A549 (cell line): ENCODE data around the gene FAF1. TPM values are rescaled to one million over a fixed set of nuclear protein-coding genes. Genes with fewer than 3 reads are reported as not detected.

ENCODE experiments used
- ATAC-seq, 2 experiments: fragments of 200-7000 bp in 1 of 2; fragments of >200 bp in 1 of 2; cut with Nextera tagmentation in 1 of 2; cut with Tn5 transposase in 1 of 2; 3 replicates each; pipeline versions ENCODE4 v1.8.0 to v1.9.1; 2018 to 2020; ENCODE audit warnings: mild to moderate bottlenecking in 1 of 2, moderate library complexity in 1 of 2
- CTCF ChIA-PET: fragments of 300-600 bp; sonication (Branson Sonifier 250); formaldehyde crosslinking; extraction: SDS; loops from one replicate; lab custom pipeline; 2021; ENCODE audit warnings: antibody characterized with exemption, inconsistent platforms; lab: Yijun Ruan, JAX
- POLR2A ChIA-PET: fragments of 350-600 bp; formaldehyde crosslinking; extraction: SDS; loops from one replicate; lab custom pipeline; 2021; ENCODE audit warnings: antibody characterized with exemption, inconsistent platforms; lab: Yijun Ruan, JAX
- DNase-seq, 2 experiments: peaks; one replicate each; pipeline versions ENCODE4 v3.0.0 to v3.0.0-alpha.2; 2011 to 2016; ENCODE audit warnings: low read depth in 1 of 2, low spot score in 1 of 2
- FAIRE-seq: peaks from 2 replicates; lab custom pipeline; 2011; peaks lifted over from hg19 to GRCh38; lab: Jason Lieb, UNC
- H3K27ac ChIP-seq, 2 experiments: fragments of >200 bp; sonication (Bioruptor Twin); formaldehyde crosslinking; 3 replicates each; pipeline ENCODE4 v1.5.1; 2016 to 2017
- H3K4me1 ChIP-seq: fragments of >200 bp; sonication (Bioruptor Twin); formaldehyde crosslinking; 3 replicates; pipeline ENCODE4 v1.6.1; 2016
- H3K4me2 ChIP-seq: fragments of >200 bp; sonication (Bioruptor Twin); formaldehyde crosslinking; 3 replicates; pipeline ENCODE4 v1.6.1; 2016
- H3K4me3 ChIP-seq: fragments of >200 bp; sonication (Bioruptor Twin); formaldehyde crosslinking; 3 replicates; pipeline ENCODE4 v1.5.1; 2016
- H3K9me3 ChIP-seq: fragments of >200 bp; sonication (Bioruptor Twin); formaldehyde crosslinking; 3 replicates; pipeline ENCODE4 v1.6.1; 2016
- BCL3 ChIP-seq: fragments of >200 bp; sonication (Bioruptor Twin); formaldehyde crosslinking; IDR thresholded peaks from 3 replicates; pipeline ENCODE4 v1.6.1; 2016
- CBX2 ChIP-seq: fragments of 200-600 bp; sonication (generic); IDR thresholded peaks from 2 replicates; pipeline ENCODE4 v1.6.1; 2016; ENCODE audit warnings: low read depth, mild to moderate bottlenecking, borderline replicate concordance
- CEBPB ChIP-seq, 2 experiments: fragments of >200 bp in 1 of 2; sonication (Bioruptor Twin) in 1 of 2; formaldehyde crosslinking in 1 of 2; IDR thresholded peaks; 2 replicates each; pipeline ENCODE4 v1.6.1; 2012 to 2016
- CHD4 ChIP-seq: fragments of 200-600 bp; sonication (generic); IDR thresholded peaks from 2 replicates; pipeline ENCODE4 v1.6.1; 2016; ENCODE audit warnings: antibody characterized with exemption, mild to moderate bottlenecking, borderline replicate concordance
- CTCF ChIP-seq: fragments of >200 bp; sonication (Bioruptor Twin); formaldehyde crosslinking; IDR thresholded peaks from 3 replicates; pipeline ENCODE4 v1.5.1; 2016
- EHMT2 ChIP-seq: fragments of 200-600 bp; sonication (generic); IDR thresholded peaks from 2 replicates; pipeline ENCODE4 v1.6.1; 2016; ENCODE audit warnings: antibody characterized with exemption, low read depth, mild to moderate bottlenecking, moderate library complexity
- ELK1 ChIP-seq: fragments of 150-350 bp; IDR thresholded peaks from 2 replicates; pipeline ENCODE4 v1.6.1; 2014; ENCODE audit warnings: low read depth, mild to moderate bottlenecking, low read length
- EP300 ChIP-seq, 2 experiments: fragments of >200 bp; sonication (Bioruptor Twin); formaldehyde crosslinking; IDR thresholded peaks; 2 replicates in 1 of 2; 3 replicates in 1 of 2; pipeline ENCODE4 v1.6.1; 2016 to 2017
- FOXS1 ChIP-seq: fragments of 250-450 bp; sonication (Bioruptor Pico); IDR thresholded peaks from 2 replicates; pipeline ENCODE4 v1.5.0; 2020; ENCODE audit warnings: mild to moderate bottlenecking, moderate library complexity
- GATA3 ChIP-seq: IDR thresholded peaks from 2 replicates; pipeline ENCODE4 v1.6.1; 2012; ENCODE audit warnings: borderline replicate concordance
- HMGXB4 ChIP-seq: fragments of 250-450 bp; sonication (Bioruptor Pico); IDR thresholded peaks from 2 replicates; pipeline ENCODE4 v1.5.0; 2021; ENCODE audit warnings: mild to moderate bottlenecking, moderate library complexity, borderline replicate concordance
- KDM5A ChIP-seq: fragments of 200-600 bp; sonication (generic); IDR thresholded peaks from 2 replicates; pipeline ENCODE4 v1.6.1; 2016; ENCODE audit warnings: antibody characterized with exemption, mild to moderate bottlenecking
- MAFK ChIP-seq: fragments of 450-650 bp; IDR thresholded peaks from 2 replicates; pipeline ENCODE4 v1.6.1; 2014; ENCODE audit not compliant: partially characterized antibody
- MAZ ChIP-seq: fragments of 150-350 bp; IDR thresholded peaks from 2 replicates; pipeline ENCODE4 v1.6.1; 2014; ENCODE audit warnings: antibody characterized with exemption, low read depth, low read length, borderline replicate concordance
- NFE2L2 ChIP-seq: fragments of 150-350 bp; conservative IDR thresholded peaks from 2 replicates; pipeline ENCODE4 v1.6.1; 2014; ENCODE audit warnings: low read length
- RAD21 ChIP-seq, 2 experiments: fragments of >200 bp in 1 of 2; sonication (Bioruptor Twin) in 1 of 2; formaldehyde crosslinking in 1 of 2; IDR thresholded peaks in 1 of 2; conservative IDR thresholded peaks in 1 of 2; 2 replicates in 1 of 2; 3 replicates in 1 of 2; pipeline ENCODE4 v1.6.1; 2012 to 2018; ENCODE audit warnings: inconsistent platforms in 1 of 2
- RFX5 ChIP-seq: fragments of 450-650 bp; IDR thresholded peaks from 2 replicates; pipeline ENCODE4 v1.7.1; 2014; ENCODE audit warnings: antibody characterized with exemption, mild to moderate bottlenecking, moderate library complexity
- RNF2 ChIP-seq: fragments of 200-600 bp; sonication (generic); IDR thresholded peaks from 2 replicates; pipeline ENCODE4 v1.6.1; 2016; ENCODE audit warnings: low read depth, mild to moderate bottlenecking, antibody characterized with exemption, moderate library complexity, borderline replicate concordance
- TP53 ChIP-seq: fragments of 250-450 bp; sonication (Bioruptor Pico); IDR thresholded peaks from 2 replicates; pipeline ENCODE4 v1.5.0; 2021; ENCODE audit warnings: mild to moderate bottlenecking, moderate library complexity
- ZFP36 ChIP-seq: fragments of 450-650 bp; IDR thresholded peaks from 2 replicates; pipeline ENCODE4 v1.6.1; 2014; ENCODE audit warnings: borderline replicate concordance; ENCODE audit not compliant: partially characterized antibody
- WGBS: methylation state at CpG from one replicate; pipeline ENCODE4 v1.1.6; 2017; ENCODE audit errors: missing lambda C conversion rate; 5-methylcytosine and 5-hydroxymethylcytosine counted together
- polyA plus RNA-seq, 4 experiments: library from polyadenylated mRNA; depleted of rRNA in 3 of 4; stranded (reverse); fragments of >200 nt; fragmentation: RNase III in 1 of 4; extraction: RNeasy Plus Mini Kit Qiagen cat#74134 plus additional on column Dnase treatment in 1 of 4; gene quantifications; 2 replicates in 3 of 4; 3 replicates in 1 of 4; pipeline ENCODE4 v1.2.3, GENCODE V29; 2011 to 2017

Gene FAF1
- polyA plus RNA-seq, 2 of the 4 experiments (the other 2 are of a cell fraction): 31.7 to 46.2 TPM

- TF ChIP-seq CHD4: no peak
- TF ChIP-seq RFX5: no peak
These were observed 442.6 kb downstream of the FAF1 start (continued) for GRCh38 chr1:50517488-50517887.

GRCh38 chr1:50516056-50516455 is 444.0 kb downstream of the FAF1 start:
- no peak overlapping the region for H3K4me3 ChIP-seq
- DNase-seq (no peak), FAIRE-seq (no peak), ATAC-seq (no peak)
- no peak for TF ChIP-seq ELK1
- no peak for TF ChIP-seq HMGXB4 (CRISPR knock-in tag)
- no peak for TF ChIP-seq TP53 (CRISPR knock-in tag)
- no peak for TF ChIP-seq RAD21 (conservative IDR thresholded peaks at IDR 0.05 in 1 of 2, IDR thresholded peaks at IDR 0.05 in 1 of 2)
- TF ChIP-seq MAFK: no peak
- ChIA-PET POLR2A (no interaction called here), CTCF (no interaction called here)
- no peaks in the 10 kb centered on the region for H3K9me3 ChIP-seq
- no peak overlapping the region for H3K27ac ChIP-seq
- no peaks in the 10 kb centered on the region for H3K4me1 ChIP-seq
- WGBS: 92% methylated on average over 3 of the region's 3 CpGs
- H3K4me2 ChIP-seq: no peak overlapping the region

- Histone ChIP-seq H3K4me2 (no peak overlapping the region), H3K4me3 (no peak overlapping the region), H3K9me3 (peaks cover 6% of the 10 kb centered on the region; the same call in 2 of the 3 replicates), H3K27ac (no peak overlapping the region), H3K4me1 (no peaks in the 10 kb centered on the region)
- ChIA-PET CTCF (no interaction called here), POLR2A (no interaction called here)
- DNase-seq: no peak
- TF ChIP-seq NFE2L2: no peak
- TF ChIP-seq KDM5A: no peak
- TF ChIP-seq EHMT2: no peak
- no peak for TF ChIP-seq CTCF
- no peak for TF ChIP-seq RFX5
- TF ChIP-seq CBX2: no peak
- no peak for TF ChIP-seq CEBPB (IDR thresholded peaks at IDR 0.05)
- no peak for TF ChIP-seq RNF2
- no peak for TF ChIP-seq EP300 (IDR thresholded peaks at IDR 0.05)
- TF ChIP-seq RAD21 (conservative IDR thresholded peaks at IDR 0.05 in 1 of 2, IDR thresholded peaks at IDR 0.05 in 1 of 2): no peak
- TF ChIP-seq BCL3: no peak
- TF ChIP-seq FOXS1 (CRISPR knock-in tag): no peak
- no peak for TF ChIP-seq GATA3
- TF ChIP-seq CHD4: no peak
- TF ChIP-seq TP53 (CRISPR knock-in tag): no peak
- TF ChIP-seq MAZ: no peak
- no peak for TF ChIP-seq ZFP36
- no peak for FAIRE-seq
- ATAC-seq: no peak
These were observed 452.0 kb downstream of the FAF1 start for GRCh38 chr1:50508040-50508586.
